ENCODE data around the gene PAXIP1.
A peak's percentile ranks its signal among the peaks of the same experiment; 100 is the strongest.
"Not testable (repeated sequence)": the region's sequence is repeated elsewhere in the genome, so short reads cannot be mapped to it uniquely, and the experiment has no call there.

PAXIP1 gene

GRCh38 chr7:154942691-154943090 lies 60.2 kb downstream of the PAXIP1 start:
- no peaks in the 10 kb centered on the region for H3K9me3 Mint-ChIP-seq (ENCODE audit: low read depth)
- no peaks in the 10 kb centered on the region for H3K27me3 Mint-ChIP-seq
- no peaks in the 10 kb centered on the region for H3K4me1 Mint-ChIP-seq (ENCODE audit: low read depth)
- no peaks in the 10 kb centered on the region for H3K36me3 Mint-ChIP-seq
- no peak overlapping the region for H3K4me3 Mint-ChIP-seq
- no peak overlapping the region for H3K27ac Mint-ChIP-seq

- Mint-ChIP-seq H3K27ac (no peak overlapping the region), H3K4me1 (ENCODE audit: low read depth) (peaks cover 4% of the 10 kb centered on the region), H3K4me3 (no peak overlapping the region)
These were observed 65.1 kb downstream of the PAXIP1 start for GRCh38 chr7:154937837-154938236.

GRCh38 chr7:154934353-154934952 lies 68.5 kb downstream of the PAXIP1 start:
- peaks cover 28% of the 10 kb centered on the region for H3K4me1 Mint-ChIP-seq (ENCODE audit: low read depth)
- H3K9me3 Mint-ChIP-seq (ENCODE audit: low read depth), result not testable (repeated sequence)

More at GRCh38 chr7:154937837-154938236, 65.1 kb downstream of the PAXIP1 start:
- peaks cover 22% of the 10 kb centered on the region for H3K36me3 Mint-ChIP-seq
- H3K27me3 Mint-ChIP-seq, result no peaks in the 10 kb centered on the region
- H3K9me3 Mint-ChIP-seq (ENCODE audit: low read depth), result peaks cover 7% of the 10 kb centered on the region

DNA sequence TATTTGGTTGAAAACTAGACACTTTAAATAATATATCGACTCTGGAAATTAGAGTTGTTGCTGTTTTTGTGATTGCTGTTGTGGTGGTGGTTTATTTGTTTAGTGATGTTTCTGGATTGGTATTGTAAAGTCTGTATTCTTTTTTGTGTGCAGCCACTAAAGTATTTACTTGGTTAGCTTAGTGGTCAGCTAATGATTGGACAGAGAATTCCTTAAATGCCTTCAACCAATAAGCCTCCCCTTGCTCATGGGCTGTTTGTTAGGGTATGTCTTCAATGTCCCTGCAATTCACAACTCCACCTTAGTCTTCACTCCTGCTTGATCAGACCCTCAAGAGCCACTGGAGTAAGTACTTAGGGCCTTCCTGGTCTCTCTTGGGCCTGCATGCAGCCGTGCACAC lies 71.0 kb downstream of the PAXIP1 start:
- H3K36me3 Mint-ChIP-seq, result peaks cover 26% of the 10 kb centered on the region
- peak overlapping the region; percentile 28 for H3K4me3 Mint-ChIP-seq
- H3K9me3 Mint-ChIP-seq (ENCODE audit: low read depth), result peaks cover 7% of the 10 kb centered on the region
- H3K27ac Mint-ChIP-seq, result no peak overlapping the region
- H3K4me1 Mint-ChIP-seq (ENCODE audit: low read depth), result peaks cover 41% of the 10 kb centered on the region
- no peaks in the 10 kb centered on the region for H3K27me3 Mint-ChIP-seq

More at GRCh38 chr7:154934353-154934952, 68.5 kb downstream of the PAXIP1 start:
- H3K4me3 Mint-ChIP-seq, H3K27ac Mint-ChIP-seq, H3K27me3 Mint-ChIP-seq: not testable (repeated sequence)
- H3K36me3 Mint-ChIP-seq, result peaks cover 26% of the 10 kb centered on the region

GRCh38 chr7:154929006-154929726 lies 73.8 kb downstream of the PAXIP1 start:
- peak overlapping the region; percentile 89 for H3K27ac Mint-ChIP-seq
- no peaks in the 10 kb centered on the region for H3K27me3 Mint-ChIP-seq
- H3K4me1 Mint-ChIP-seq (ENCODE audit: low read depth), result peaks cover 37% of the 10 kb centered on the region
- peak overlapping the region; percentile 88 for H3K4me3 Mint-ChIP-seq
- no peaks in the 10 kb centered on the region for H3K9me3 Mint-ChIP-seq (ENCODE audit: low read depth)
- peaks cover 10% of the 10 kb centered on the region for H3K36me3 Mint-ChIP-seq

- Mint-ChIP-seq H3K4me3 (peak overlapping the region; percentile 88), H3K27me3 (no peaks in the 10 kb centered on the region), H3K27ac (peak overlapping the region; percentile 89), H3K36me3 (peaks cover 6% of the 10 kb centered on the region), H3K4me1 (ENCODE audit: low read depth) (peaks cover 37% of the 10 kb centered on the region), H3K9me3 (ENCODE audit: low read depth) (no peaks in the 10 kb centered on the region)
These were observed 74.6 kb downstream of the PAXIP1 start for GRCh38 chr7:154928136-154929005.

DNA sequence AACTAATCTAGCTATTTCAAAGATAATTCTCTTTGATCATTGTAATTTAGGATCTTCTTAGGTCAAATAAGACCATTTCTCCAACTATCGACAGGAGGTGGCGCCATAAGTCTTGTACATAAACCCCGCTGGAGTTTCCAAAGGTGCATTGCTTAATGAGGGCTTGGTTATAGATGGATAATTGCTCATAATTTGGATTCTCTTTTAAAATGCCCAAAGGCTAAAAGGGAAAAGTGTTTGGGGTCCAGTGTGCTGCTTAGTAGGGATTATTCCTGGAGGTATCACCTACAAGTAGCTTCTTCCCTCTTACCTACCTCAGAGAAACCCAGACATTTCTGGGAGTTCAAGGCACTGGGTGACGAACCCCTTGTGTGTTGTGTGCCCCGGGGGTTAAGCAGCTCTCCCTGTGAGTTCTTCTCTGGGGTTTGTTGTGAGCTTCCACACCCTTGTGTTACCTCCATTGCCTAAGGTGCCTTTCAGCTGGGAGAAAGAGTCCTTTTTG lies 75.2 kb downstream of the PAXIP1 start:
- Mint-ChIP-seq H3K36me3 (peaks cover 4% of the 10 kb centered on the region), H3K27me3 (no peaks in the 10 kb centered on the region), H3K9me3 (ENCODE audit: low read depth) (no peaks in the 10 kb centered on the region), H3K4me1 (ENCODE audit: low read depth) (peaks cover 37% of the 10 kb centered on the region), H3K27ac (peak overlapping the region; percentile 89), H3K4me3 (peak overlapping the region; percentile 88)

GRCh38 chr7:154922472-154922871 lies 80.5 kb downstream of the PAXIP1 start:
- H3K9me3 Mint-ChIP-seq (ENCODE audit: low read depth); H3K4me3 Mint-ChIP-seq; H3K36me3 Mint-ChIP-seq; H3K4me1 Mint-ChIP-seq (ENCODE audit: low read depth); H3K27ac Mint-ChIP-seq; H3K27me3 Mint-ChIP-seq: not testable (repeated sequence)

GRCh38 chr7:154919344-154920225 lies 83.3 kb downstream of the PAXIP1 start:
- peaks cover 1% of the 10 kb centered on the region for H3K27me3 Mint-ChIP-seq
- no peaks in the 10 kb centered on the region for H3K9me3 Mint-ChIP-seq (ENCODE audit: low read depth)
- H3K4me1 Mint-ChIP-seq (ENCODE audit: low read depth), result no peaks in the 10 kb centered on the region
- no peak overlapping the region for H3K4me3 Mint-ChIP-seq
- H3K27ac Mint-ChIP-seq, result no peak overlapping the region
- H3K36me3 Mint-ChIP-seq, result no peaks in the 10 kb centered on the region

- no peak overlapping the region for H3K27ac Mint-ChIP-seq
- no peak overlapping the region for H3K4me3 Mint-ChIP-seq
- H3K27me3 Mint-ChIP-seq, result peaks cover 1% of the 10 kb centered on the region
- H3K4me1 Mint-ChIP-seq (ENCODE audit: low read depth), result peaks cover 3% of the 10 kb centered on the region
- no peaks in the 10 kb centered on the region for H3K9me3 Mint-ChIP-seq (ENCODE audit: low read depth)
- no peaks in the 10 kb centered on the region for H3K36me3 Mint-ChIP-seq
These were observed 84.2 kb downstream of the PAXIP1 start for GRCh38 chr7:154918741-154919140.

- peaks cover 1% of the 10 kb centered on the region for H3K27me3 Mint-ChIP-seq
- H3K27ac Mint-ChIP-seq, result no peak overlapping the region
- H3K36me3 Mint-ChIP-seq, result no peaks in the 10 kb centered on the region
- H3K4me1 Mint-ChIP-seq (ENCODE audit: low read depth), result peaks cover 3% of the 10 kb centered on the region
- no peaks in the 10 kb centered on the region for H3K9me3 Mint-ChIP-seq (ENCODE audit: low read depth)
- H3K4me3 Mint-ChIP-seq, result no peak overlapping the region
These were observed 84.7 kb downstream of the PAXIP1 start for GRCh38 chr7:154918266-154918665.

- Mint-ChIP-seq H3K36me3 (no peaks in the 10 kb centered on the region), H3K27ac (no peak overlapping the region), H3K4me3 (no peak overlapping the region), H3K9me3 (ENCODE audit: low read depth) (no peaks in the 10 kb centered on the region), H3K27me3 (peaks cover 1% of the 10 kb centered on the region), H3K4me1 (ENCODE audit: low read depth) (peaks cover 3% of the 10 kb centered on the region)
These were observed 85.1 kb downstream of the PAXIP1 start for GRCh38 chr7:154917808-154918160.

DNA sequence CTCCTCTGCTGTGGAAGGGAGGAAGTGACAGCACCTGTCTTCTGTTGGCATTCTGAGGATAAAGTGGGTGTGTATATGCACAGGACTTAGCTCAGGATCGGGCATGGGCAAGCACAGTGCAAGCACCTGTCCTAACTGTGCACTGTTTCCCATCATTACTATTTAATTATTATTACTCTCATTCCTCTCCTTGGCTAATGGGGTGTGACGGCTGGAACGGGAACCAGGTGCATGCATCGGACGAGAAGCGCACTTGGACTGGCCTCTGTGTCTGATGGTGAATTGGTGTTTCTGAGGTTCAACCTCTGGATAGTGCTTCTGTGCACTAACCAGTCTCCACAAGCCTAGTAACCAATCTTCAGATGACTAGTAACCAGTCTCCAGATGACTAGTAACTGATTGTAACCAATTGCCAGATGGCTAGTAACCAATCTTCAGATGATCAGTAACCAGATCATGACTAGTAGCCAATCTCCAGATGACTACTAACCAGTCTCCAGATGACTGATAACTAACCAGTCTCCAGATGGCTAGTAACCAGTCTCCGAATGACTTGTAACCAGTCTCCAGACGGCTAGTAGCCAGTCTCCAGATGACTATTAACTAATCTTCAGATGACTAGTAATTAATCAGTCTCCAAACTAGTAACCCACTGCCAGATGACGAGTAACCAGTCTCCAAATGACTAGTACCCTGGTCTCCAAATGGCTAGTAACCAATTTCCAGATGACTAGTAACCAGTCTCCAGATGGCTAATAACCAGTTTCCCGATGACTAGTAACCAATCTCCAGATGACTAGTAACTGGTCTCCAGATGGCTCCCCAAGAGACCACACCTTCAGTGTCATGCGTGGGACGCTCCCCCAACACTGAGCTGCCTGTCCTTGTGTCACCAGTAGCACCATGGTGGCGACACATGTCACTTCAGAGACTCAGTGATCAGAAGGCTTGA lies 85.8 kb downstream of the PAXIP1 start:
- H3K4me1 Mint-ChIP-seq (ENCODE audit: low read depth), result peaks cover 3% of the 10 kb centered on the region
- H3K27ac Mint-ChIP-seq, result no peak overlapping the region
- H3K9me3 Mint-ChIP-seq (ENCODE audit: low read depth), result no peaks in the 10 kb centered on the region
- peaks cover 1% of the 10 kb centered on the region for H3K27me3 Mint-ChIP-seq
- no peak overlapping the region for H3K4me3 Mint-ChIP-seq
- no peaks in the 10 kb centered on the region for H3K36me3 Mint-ChIP-seq
